SK-N-SH treated with all-trans-retinoic acid at 6 μM for 48 hours (cell line): ENCODE results near the gene MAP2K6.

Source experiments
- CREB5 ChIP-seq: fragments of 250-450 bp; sonication (Bioruptor Pico); IDR thresholded peaks from 2 replicates; pipeline ENCODE4 v1.5.1; 2020; ENCODE audit warnings: low read depth, mild to moderate bottlenecking, moderate library complexity
- RARB ChIP-seq: fragments of 250-450 bp; sonication (Bioruptor Pico); IDR thresholded peaks from 2 replicates; pipeline ENCODE4 v1.8.0; 2021; ENCODE audit warnings: mild to moderate bottlenecking, moderate library complexity
- TOX ChIP-seq: fragments of 250-450 bp; sonication (Bioruptor Pico); IDR thresholded peaks from 2 replicates; pipeline ENCODE4 v1.8.0; 2021; ENCODE audit warnings: mild to moderate bottlenecking, moderate library complexity, borderline replicate concordance
- ZNF565 ChIP-seq: fragments of 450-650 bp; formaldehyde crosslinking; conservative IDR thresholded peaks from 2 replicates; pipeline ENCODE4 v1.5.0; 2020; ENCODE audit warnings: low read depth, mild to moderate bottlenecking, moderate library complexity

GRCh38 chr17:69523244-69523861 is 108.9 kb downstream of the MAP2K6 start:
- TF ChIP-seq ZNF565, result no peak
- TF ChIP-seq RARB (CRISPR knock-in tag), result no peak
- no peak for TF ChIP-seq CREB5
- TF ChIP-seq TOX (CRISPR knock-in tag), result no peak
